Measurements from ENCODE around the gene YAE1.

YAE1 gene

GRCh38 chr7:39553436-39553835 is 12.8 kb upstream of the YAE1 start:
- in situ Hi-C loops (cut with MboI; ENCODE audit: low sequenced_read_pairs): no loop called here

DNA sequence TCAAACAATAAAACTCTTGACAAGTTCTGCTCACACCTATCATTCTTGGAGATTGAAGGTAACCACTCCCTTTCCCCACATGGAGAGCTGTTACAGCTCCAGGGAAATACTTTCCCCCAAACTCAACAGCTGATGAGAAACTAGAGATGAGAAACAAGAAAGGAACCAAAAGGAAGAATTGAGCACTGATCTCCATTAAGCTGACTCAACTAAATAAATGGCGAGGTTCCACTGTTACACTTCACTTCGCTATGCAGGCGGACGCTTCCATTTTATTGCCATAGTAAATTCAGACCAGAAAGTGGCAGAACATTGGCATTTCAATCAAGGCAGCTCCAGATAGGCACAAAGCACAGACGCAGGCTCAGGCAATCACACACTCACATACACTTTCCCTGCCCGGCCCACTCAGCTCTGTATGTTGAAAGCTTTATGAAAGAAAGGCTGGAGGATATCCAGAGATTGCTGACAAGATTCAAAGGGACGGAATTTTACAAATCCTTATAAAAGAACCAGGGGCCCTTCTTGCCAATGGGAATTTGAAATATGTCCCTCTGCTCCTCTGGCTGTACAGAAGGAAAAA is 11.5 kb upstream of the YAE1 start:
- in situ Hi-C loops (cut with MboI; ENCODE audit: low sequenced_read_pairs): no loop called here

DNA sequence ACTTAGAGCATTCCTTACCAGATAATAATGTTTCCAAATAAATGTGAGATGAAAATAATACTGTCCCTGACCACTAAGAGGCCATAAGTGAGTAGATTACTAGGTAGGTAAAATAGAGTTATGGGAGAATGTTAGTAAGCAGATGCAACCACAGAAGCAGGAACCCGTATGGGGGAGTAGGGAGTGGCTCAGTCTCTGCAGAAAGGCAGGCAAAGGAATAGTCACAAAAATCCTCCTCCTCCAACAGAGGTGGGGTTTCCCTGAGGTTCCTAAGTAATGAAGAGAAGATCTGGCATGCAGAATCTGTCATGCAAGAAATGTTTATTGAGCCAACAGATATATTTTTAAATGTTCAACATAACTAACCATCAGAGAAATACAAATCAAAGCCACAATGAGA is 9.0 kb upstream of the YAE1 start:
- in situ Hi-C loops (cut with MboI; ENCODE audit: low sequenced_read_pairs): no loop called here

DNA sequence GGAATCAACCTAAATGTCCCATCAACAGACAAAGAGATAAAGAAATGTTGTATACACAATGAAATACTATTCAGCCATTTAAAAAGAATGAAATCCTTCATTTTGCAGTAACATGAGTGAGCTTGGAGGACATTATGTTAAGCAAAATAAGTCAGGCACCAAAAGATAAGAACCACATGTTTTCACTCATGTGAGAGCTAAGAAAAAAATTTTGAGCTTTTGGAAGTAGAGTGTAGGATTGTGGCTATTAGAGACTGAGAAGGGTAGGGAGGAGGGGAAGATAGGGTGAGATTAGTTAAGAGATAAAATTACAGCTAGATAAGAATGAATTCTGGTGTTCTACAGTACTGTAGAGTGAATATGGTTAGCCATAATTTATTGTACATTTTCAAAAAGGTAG is 8.3 kb upstream of the YAE1 start:
- in situ Hi-C loops (cut with MboI; ENCODE audit: low sequenced_read_pairs): no loop called here

DNA sequence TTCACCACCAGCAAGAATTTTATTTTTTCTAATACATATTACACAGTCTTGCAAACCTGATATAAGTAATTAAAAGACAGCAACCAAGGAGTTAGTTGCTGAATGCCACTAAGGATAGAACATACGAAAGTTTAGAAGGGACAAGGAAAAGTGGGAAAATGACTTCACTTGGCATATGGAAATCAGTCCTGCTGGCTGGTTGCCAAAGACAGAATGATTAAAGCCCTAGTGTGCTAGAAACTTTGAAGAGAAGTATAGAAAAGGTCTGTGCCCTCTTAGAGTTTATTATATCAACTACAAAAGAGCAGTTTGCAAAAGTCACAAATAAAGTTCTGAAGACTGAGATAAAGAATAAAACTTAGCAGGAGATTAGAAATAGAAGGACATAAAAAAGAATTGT is 5.8 kb upstream of the YAE1 start:
- in situ Hi-C loops (cut with MboI; ENCODE audit: low sequenced_read_pairs): no loop called here

GRCh38 chr7:39560997-39561396 is 5.2 kb upstream of the YAE1 start:
- in situ Hi-C loops (cut with MboI; ENCODE audit: low sequenced_read_pairs): no loop called here

- in situ Hi-C loops (cut with MboI; ENCODE audit: low sequenced_read_pairs): no loop called here
Observed at GRCh38 chr7:39565538-39565937, 666 bp upstream of the YAE1 start.

DNA sequence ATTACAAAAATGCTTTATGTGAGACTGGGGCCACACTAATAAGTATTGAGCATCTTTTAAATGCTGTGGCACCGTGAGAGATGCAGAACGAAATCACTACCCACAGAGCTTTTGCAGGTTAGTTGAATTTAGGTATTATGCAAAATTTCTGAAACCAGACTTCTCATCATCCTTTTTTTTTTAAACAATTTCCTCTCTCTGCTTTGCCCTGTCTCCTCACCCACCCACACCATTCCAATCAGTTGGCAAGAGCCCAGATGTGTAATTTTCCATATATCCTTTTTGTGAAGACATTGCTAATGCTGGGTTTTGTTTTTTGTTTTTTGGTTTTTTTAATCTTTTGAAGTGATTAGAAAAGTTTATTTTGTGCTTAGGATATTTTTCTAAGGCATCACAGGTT is 1.1 kb downstream of the YAE1 start:
- in situ Hi-C loops (cut with MboI; ENCODE audit: low sequenced_read_pairs): no loop called here

DNA sequence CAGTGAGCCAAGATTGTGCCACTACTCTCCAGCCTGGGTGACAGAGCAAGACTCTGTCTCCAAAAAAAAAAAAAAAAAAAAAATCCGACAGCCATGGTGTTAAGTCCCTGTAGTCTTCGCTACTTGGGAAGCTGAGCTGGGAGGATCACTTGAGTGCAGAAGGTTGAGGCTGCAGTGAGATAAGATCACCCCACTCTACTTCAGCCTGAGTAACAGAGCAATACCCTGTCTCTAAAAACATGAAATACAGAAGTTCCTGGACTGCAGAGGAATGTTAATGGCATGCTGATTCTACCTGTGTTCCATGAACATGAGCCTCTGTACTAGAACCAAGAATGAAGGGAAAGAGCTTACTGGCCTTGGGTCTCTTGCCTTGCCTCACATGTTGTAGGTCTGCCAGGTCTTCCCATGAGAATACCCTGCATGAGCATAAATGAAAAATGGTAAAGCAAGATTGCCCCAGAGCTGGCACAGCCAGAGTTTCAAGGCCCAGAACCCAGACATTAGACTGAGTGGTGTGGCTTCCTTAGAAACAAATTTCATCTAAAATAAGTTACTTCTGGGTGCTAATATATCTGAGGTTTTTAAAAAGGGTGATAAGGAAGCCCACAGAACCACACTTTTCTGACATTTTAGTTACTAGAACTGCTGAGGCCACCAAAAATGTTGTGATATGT is 8.6 kb downstream of the YAE1 start:
- in situ Hi-C loops (cut with MboI; ENCODE audit: low sequenced_read_pairs): no loop called here

GRCh38 chr7:39577229-39577874 is 11.1 kb downstream of the YAE1 start:
- in situ Hi-C loops (cut with MboI; ENCODE audit: low sequenced_read_pairs): no loop called here

DNA sequence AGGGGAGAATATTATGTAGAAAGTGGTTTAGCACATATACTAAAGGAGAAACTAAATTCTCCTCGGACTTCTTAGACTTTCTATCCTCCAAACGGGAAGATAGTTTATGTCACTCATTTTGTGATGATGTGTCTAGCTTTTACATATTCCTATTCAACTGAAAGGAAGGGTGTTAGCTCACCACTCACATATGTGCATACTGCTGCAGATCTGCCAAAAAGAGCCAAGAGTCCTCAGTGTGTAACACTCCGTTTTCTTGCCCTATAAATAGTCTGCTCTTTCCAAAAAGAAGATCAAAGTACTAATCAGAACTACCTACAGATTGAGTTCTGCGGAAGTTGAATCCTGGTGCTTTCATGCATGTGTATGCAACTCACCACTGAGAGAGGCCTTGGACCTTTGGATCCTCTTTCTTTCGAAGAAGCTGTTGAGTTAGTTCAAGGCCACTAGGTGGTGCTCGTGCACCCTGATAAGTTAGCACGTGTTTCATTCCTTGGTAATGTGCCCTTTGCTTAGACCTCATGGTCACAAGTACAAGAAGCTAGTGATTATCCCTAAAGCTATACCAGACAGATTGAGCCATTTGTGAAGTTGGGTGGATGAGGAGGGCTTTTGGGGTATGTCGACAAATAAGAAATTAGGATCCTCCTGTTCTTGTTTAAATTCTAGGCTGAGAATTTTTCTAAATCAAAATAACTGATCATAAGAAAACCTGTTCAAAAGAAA is 14.1 kb downstream of the YAE1 start:
- in situ Hi-C loops (cut with MboI; ENCODE audit: low sequenced_read_pairs): loop anchor here (5.0 kb wide), 1 partner anchor 162 kb away; no protein-coding TSS in a partner anchor

DNA sequence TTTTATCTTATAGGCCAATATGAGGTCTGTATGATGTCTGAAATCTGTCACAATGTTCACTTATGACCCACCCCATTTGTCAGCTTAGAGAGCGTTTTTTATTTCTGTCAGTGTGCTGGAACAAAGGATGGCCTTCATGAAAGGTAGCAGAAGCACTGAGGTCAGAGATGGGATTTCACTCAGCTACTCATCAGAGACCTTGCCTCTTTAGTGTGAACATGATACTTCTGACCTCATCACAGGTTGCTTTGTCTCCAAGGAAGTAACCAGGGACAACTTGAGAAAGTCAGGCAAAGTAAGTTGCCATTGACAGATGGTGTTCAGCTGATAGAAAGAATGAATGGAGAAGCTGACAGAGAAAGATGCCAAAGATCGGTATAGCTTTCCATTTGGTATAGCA is 16.3 kb downstream of the YAE1 start:
- in situ Hi-C loops (cut with MboI; ENCODE audit: low sequenced_read_pairs): loop anchor here (5.0 kb wide), 1 partner anchor 160 kb away; no protein-coding TSS in a partner anchor

DNA sequence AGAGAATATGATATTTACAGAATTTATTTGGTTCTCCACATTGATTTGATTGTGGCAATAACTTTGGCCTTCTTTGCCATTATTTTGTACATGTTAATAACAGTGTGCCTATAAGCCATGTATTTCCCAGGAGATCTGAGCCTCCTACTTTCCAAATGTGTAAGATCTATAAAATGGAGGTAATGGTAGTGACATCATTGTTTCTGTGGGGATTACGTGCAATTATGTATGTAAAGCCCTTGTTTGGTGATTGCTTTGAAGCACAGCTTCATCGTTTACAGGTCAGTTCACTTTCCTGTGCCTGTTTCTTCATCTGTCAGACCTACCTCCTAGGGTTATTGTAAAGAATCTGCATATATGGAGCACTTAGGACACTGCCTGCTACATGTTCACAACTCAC is 17.3 kb downstream of the YAE1 start:
- in situ Hi-C loops (cut with MboI; ENCODE audit: low sequenced_read_pairs): loop anchor here (5.0 kb wide), 1 partner anchor 159 kb away; no protein-coding TSS in a partner anchor

DNA sequence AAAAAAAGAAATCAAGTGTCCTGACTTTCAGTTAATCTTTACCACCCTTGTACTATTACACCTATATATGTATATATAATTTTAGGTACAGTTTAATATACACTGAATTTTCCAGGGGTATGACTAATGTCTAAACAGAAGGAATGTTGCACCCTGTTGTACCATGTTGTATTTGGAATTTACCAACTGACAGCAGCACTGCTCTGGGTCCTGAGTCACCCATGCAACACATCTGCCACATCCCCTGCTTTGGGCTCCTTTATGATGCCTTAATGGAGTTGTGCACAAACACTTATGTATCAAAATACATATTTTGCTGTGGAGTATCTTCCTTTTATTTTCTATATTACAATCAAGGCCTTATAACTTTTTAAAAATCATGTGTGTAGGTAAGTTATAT is 21.2 kb downstream of the YAE1 start:
- in situ Hi-C loops (cut with MboI; ENCODE audit: low sequenced_read_pairs): no loop called here

DNA sequence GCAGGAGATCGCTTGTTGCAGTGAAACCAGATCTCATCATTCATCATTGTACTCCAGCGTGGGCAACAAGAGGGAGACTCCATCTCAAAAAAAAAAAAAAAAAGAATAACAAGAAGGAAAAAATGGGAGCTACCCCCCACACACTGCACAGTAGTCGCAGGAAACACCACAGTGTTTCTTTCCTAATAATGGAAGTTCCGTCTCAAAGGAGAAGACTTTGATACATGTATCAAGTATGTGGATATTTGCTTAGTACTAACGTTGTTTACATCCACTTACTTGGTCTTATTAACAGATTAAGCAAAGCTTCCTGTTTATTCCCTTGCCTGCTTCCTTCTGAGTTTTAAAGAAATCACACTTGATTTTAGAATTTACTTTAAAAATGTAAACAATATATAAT is 22.2 kb downstream of the YAE1 start:
- in situ Hi-C loops (cut with MboI; ENCODE audit: low sequenced_read_pairs): no loop called here

- in situ Hi-C loops (cut with MboI; ENCODE audit: low sequenced_read_pairs): no loop called here
Observed at GRCh38 chr7:39589323-39590111, 23.3 kb downstream of the YAE1 start.

GRCh38 chr7:39592586-39592985 is 26.4 kb downstream of the YAE1 start:
- in situ Hi-C loops (cut with MboI; ENCODE audit: low sequenced_read_pairs): no loop called here

DNA sequence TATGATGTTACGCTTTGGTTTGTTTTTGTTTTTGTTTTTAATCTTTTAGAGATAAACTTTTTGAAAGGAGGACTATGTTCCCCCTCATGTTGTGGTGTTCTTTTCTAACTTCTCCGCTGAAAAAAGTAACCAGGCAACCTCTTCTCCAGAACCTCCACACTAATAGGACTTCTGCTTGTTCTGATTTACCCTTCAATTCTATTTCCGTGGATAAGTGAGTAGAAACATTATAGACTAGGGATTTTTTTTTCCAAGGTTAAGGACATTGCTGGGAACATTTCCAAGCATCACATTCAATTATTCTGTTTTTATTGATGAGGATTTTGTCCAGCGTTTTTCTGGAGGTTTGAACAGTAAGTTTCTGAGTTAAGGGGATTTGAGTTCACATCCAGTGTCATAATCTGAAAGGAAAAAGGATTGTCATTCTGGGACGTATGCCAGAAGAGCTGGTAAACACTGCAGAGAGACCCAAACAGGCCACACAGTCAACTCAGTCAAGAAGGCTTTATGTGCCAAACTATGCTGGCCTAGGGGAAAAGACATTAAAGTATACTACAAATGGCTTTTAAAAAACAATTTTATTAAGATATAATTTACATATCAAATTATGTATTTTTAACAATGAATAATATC is 28.9 kb downstream of the YAE1 start:
- in situ Hi-C loops (cut with MboI; ENCODE audit: low sequenced_read_pairs): no loop called here

DNA sequence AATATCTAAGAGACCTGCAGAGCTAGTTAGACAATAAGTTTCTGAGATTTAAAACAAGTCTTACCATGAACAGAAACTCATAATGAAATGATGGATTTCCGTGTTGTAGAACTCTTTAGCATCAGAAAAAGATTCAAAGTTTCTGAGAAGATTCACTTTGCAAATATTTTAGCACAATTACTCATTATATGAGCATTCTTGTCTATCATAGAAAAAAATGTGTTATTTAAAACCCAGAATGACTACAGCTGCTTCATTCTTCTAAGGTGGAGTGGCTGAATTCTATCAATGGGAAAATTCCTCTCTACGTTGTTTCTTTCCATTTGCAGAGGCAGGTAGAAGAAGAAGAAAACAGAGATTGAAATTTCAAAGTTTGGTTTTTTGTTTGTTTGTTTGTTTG is 36.1 kb downstream of the YAE1 start:
- in situ Hi-C loops (cut with MboI; ENCODE audit: low sequenced_read_pairs): no loop called here

- in situ Hi-C loops (cut with MboI; ENCODE audit: low sequenced_read_pairs): no loop called here
Observed at GRCh38 chr7:39603924-39604323, 37.7 kb downstream of the YAE1 start.

Measured in HL-60/S4 treated with retinoic acid at 250 ng/mL for 4 days and 3 days (cell line).